ENCODE results near the gene COQ10B.

Gene COQ10B

GRCh38 chr2:197502685-197503084 is 49.3 kb downstream of the COQ10B start:
- Histone ChIP-seq H3K9ac (ENCODE audit: low read length) (no peak overlapping the region), H3K27ac (ENCODE audit: low read depth, low read length) (no peak overlapping the region), H3K27me3 (ENCODE audit: control insufficient read depth, insufficient read depth, low read length) (no peaks in the 10 kb centered on the region), H3K4me3 (ENCODE audit: low read depth, low read length) (no peak overlapping the region; the same call in 1 of the 2 replicates), H3K36me3 (ENCODE audit: control insufficient read depth, insufficient read depth, low read length) (peaks cover 53% of the 10 kb centered on the region), H3K9me3 (ENCODE audit: control insufficient read depth, insufficient read depth, low read depth, low read length) (no peaks in the 10 kb centered on the region), H3K4me1 (ENCODE audit: control insufficient read depth, insufficient read depth, low read length) (peaks cover 4% of the 10 kb centered on the region; the same call in 1 of the 2 replicates)

- no peaks in the 10 kb centered on the region for H3K4me1 ChIP-seq (ENCODE audit: control insufficient read depth, insufficient read depth, low read length)
- H3K27ac ChIP-seq (ENCODE audit: low read depth, low read length): no peak overlapping the region
- H3K27me3 ChIP-seq (ENCODE audit: control insufficient read depth, insufficient read depth, low read length): no peaks in the 10 kb centered on the region
- no peak overlapping the region for H3K4me3 ChIP-seq (ENCODE audit: low read depth, low read length)
- H3K9me3 ChIP-seq (ENCODE audit: control insufficient read depth, insufficient read depth, low read depth, low read length): no peaks in the 10 kb centered on the region
- peaks cover 40% of the 10 kb centered on the region for H3K36me3 ChIP-seq (ENCODE audit: control insufficient read depth, insufficient read depth, low read length)
- no peak overlapping the region for H3K9ac ChIP-seq (ENCODE audit: low read length)
Measured at GRCh38 chr2:197504000-197504399, 50.6 kb downstream of the COQ10B start.

GRCh38 chr2:197504512-197504911 is 51.2 kb downstream of the COQ10B start:
- H3K27me3 ChIP-seq (ENCODE audit: control insufficient read depth, insufficient read depth, low read length): no peaks in the 10 kb centered on the region
- no peak overlapping the region for H3K27ac ChIP-seq (ENCODE audit: low read depth, low read length)
- no peaks in the 10 kb centered on the region for H3K4me1 ChIP-seq (ENCODE audit: control insufficient read depth, insufficient read depth, low read length)
- H3K9me3 ChIP-seq (ENCODE audit: control insufficient read depth, insufficient read depth, low read depth, low read length): no peaks in the 10 kb centered on the region
- no peak overlapping the region for H3K9ac ChIP-seq (ENCODE audit: low read length)
- no peak overlapping the region for H3K4me3 ChIP-seq (ENCODE audit: low read depth, low read length)
- peaks cover 38% of the 10 kb centered on the region for H3K36me3 ChIP-seq (ENCODE audit: control insufficient read depth, insufficient read depth, low read length)

- Histone ChIP-seq H3K27me3 (ENCODE audit: control insufficient read depth, insufficient read depth, low read length) (no peaks in the 10 kb centered on the region), H3K36me3 (ENCODE audit: control insufficient read depth, insufficient read depth, low read length) (peaks cover 36% of the 10 kb centered on the region), H3K4me1 (ENCODE audit: control insufficient read depth, insufficient read depth, low read length) (no peaks in the 10 kb centered on the region), H3K9me3 (ENCODE audit: control insufficient read depth, insufficient read depth, low read depth, low read length) (no peaks in the 10 kb centered on the region), H3K9ac (ENCODE audit: low read length) (no peak overlapping the region), H3K27ac (ENCODE audit: low read depth, low read length) (no peak overlapping the region), H3K4me3 (ENCODE audit: low read depth, low read length) (no peak overlapping the region)
Measured at GRCh38 chr2:197506658-197507057, 53.3 kb downstream of the COQ10B start.

- Histone ChIP-seq H3K27me3 (ENCODE audit: control insufficient read depth, insufficient read depth, low read length) (no peaks in the 10 kb centered on the region), H3K9me3 (ENCODE audit: control insufficient read depth, insufficient read depth, low read depth, low read length) (no peaks in the 10 kb centered on the region), H3K4me3 (ENCODE audit: low read depth, low read length) (no peak overlapping the region), H3K4me1 (ENCODE audit: control insufficient read depth, insufficient read depth, low read length) (peaks cover 9% of the 10 kb centered on the region), H3K27ac (ENCODE audit: low read depth, low read length) (no peak overlapping the region), H3K9ac (ENCODE audit: low read length) (no peak overlapping the region), H3K36me3 (ENCODE audit: control insufficient read depth, insufficient read depth, low read length) (no peaks in the 10 kb centered on the region)
Measured at GRCh38 chr2:197513915-197514314, 60.6 kb downstream of the COQ10B start.

- Histone ChIP-seq H3K27me3 (ENCODE audit: control insufficient read depth, insufficient read depth, low read length) (no peaks in the 10 kb centered on the region), H3K4me3 (ENCODE audit: low read depth, low read length) (peak overlapping the region; percentile 88), H3K9ac (ENCODE audit: low read length) (no peak overlapping the region), H3K9me3 (ENCODE audit: control insufficient read depth, insufficient read depth, low read depth, low read length) (no peaks in the 10 kb centered on the region), H3K36me3 (ENCODE audit: control insufficient read depth, insufficient read depth, low read length) (peaks cover 6% of the 10 kb centered on the region; the same call in 1 of the 2 replicates), H3K4me1 (ENCODE audit: control insufficient read depth, insufficient read depth, low read length) (peaks cover 9% of the 10 kb centered on the region), H3K27ac (ENCODE audit: low read depth, low read length) (no peak overlapping the region)
Measured at GRCh38 chr2:197514754-197515153, 61.4 kb downstream of the COQ10B start.

- Histone ChIP-seq H3K27ac (ENCODE audit: low read depth, low read length) (peak overlapping the region; percentile 11; the same call in 1 of the 2 replicates), H3K9ac (ENCODE audit: low read length) (peak overlapping the region; percentile 51), H3K4me1 (ENCODE audit: control insufficient read depth, insufficient read depth, low read length) (peaks cover 9% of the 10 kb centered on the region), H3K36me3 (ENCODE audit: control insufficient read depth, insufficient read depth, low read length) (peaks cover 6% of the 10 kb centered on the region; the same call in 1 of the 2 replicates), H3K9me3 (ENCODE audit: control insufficient read depth, insufficient read depth, low read depth, low read length) (no peaks in the 10 kb centered on the region), H3K4me3 (ENCODE audit: low read depth, low read length) (peak overlapping the region; percentile 88), H3K27me3 (ENCODE audit: control insufficient read depth, insufficient read depth, low read length) (no peaks in the 10 kb centered on the region)
Measured at GRCh38 chr2:197515315-197515738, 62.0 kb downstream of the COQ10B start.

GRCh38 chr2:197515739-197516392 is 62.5 kb downstream of the COQ10B start, which contains the start of gene MOB4:
TSS of gene MOB4 (plus strand) at chr2:197516066. CDS start at chr2:197516087, 21 bp downstream.
- Histone ChIP-seq H3K9ac (ENCODE audit: low read length) (peak within 1 kb of the TSS; percentile 94), H3K4me3 (ENCODE audit: low read depth, low read length) (peak within 1 kb of the TSS; percentile 88), H3K9me3 (ENCODE audit: control insufficient read depth, insufficient read depth, low read depth, low read length) (no peaks in the 10 kb centered on the region), H3K36me3 (ENCODE audit: control insufficient read depth, insufficient read depth, low read length) (peaks cover 6% of the 10 kb centered on the region; the same call in 1 of the 2 replicates), H3K4me1 (ENCODE audit: control insufficient read depth, insufficient read depth, low read length) (peaks cover 9% of the 10 kb centered on the region), H3K27me3 (ENCODE audit: control insufficient read depth, insufficient read depth, low read length) (no peaks in the 10 kb centered on the region), H3K27ac (ENCODE audit: low read depth, low read length) (peak within 1 kb of the TSS; percentile 56; the same call in 1 of the 2 replicates)

- Histone ChIP-seq H3K27me3 (ENCODE audit: control insufficient read depth, insufficient read depth, low read length) (no peaks in the 10 kb centered on the region), H3K4me1 (ENCODE audit: control insufficient read depth, insufficient read depth, low read length) (peaks cover 9% of the 10 kb centered on the region), H3K27ac (ENCODE audit: low read depth, low read length) (peak overlapping the region; percentile 56; the same call in 1 of the 2 replicates), H3K36me3 (ENCODE audit: control insufficient read depth, insufficient read depth, low read length) (peaks cover 6% of the 10 kb centered on the region; the same call in 1 of the 2 replicates), H3K9ac (ENCODE audit: low read length) (peak overlapping the region; percentile 94), H3K4me3 (ENCODE audit: low read depth, low read length) (peak overlapping the region; percentile 88), H3K9me3 (ENCODE audit: control insufficient read depth, insufficient read depth, low read depth, low read length) (no peaks in the 10 kb centered on the region)
Measured at GRCh38 chr2:197516393-197516761, 63.0 kb downstream of the COQ10B start.

- Histone ChIP-seq H3K27ac (ENCODE audit: low read depth, low read length) (no peak overlapping the region), H3K9ac (ENCODE audit: low read length) (peak overlapping the region; percentile 94), H3K4me1 (ENCODE audit: control insufficient read depth, insufficient read depth, low read length) (peaks cover 9% of the 10 kb centered on the region), H3K36me3 (ENCODE audit: control insufficient read depth, insufficient read depth, low read length) (peaks cover 10% of the 10 kb centered on the region; the same call in 1 of the 2 replicates), H3K27me3 (ENCODE audit: control insufficient read depth, insufficient read depth, low read length) (no peaks in the 10 kb centered on the region), H3K4me3 (ENCODE audit: low read depth, low read length) (peak overlapping the region; percentile 88), H3K9me3 (ENCODE audit: control insufficient read depth, insufficient read depth, low read depth, low read length) (no peaks in the 10 kb centered on the region)
Measured at GRCh38 chr2:197517150-197517549, 63.8 kb downstream of the COQ10B start.

Data from HUES6 (cell line).